Activated naive CD4-positive, alpha-beta T cell treated with anti-CD3 and anti-CD28 coated beads, Interleukin-2, amount 50 U/mL, for 16 hours (primary cell): ENCODE data around the gene TNS1.
"Not testable (repeated sequence)": the region's sequence is repeated elsewhere in the genome, so short reads cannot be mapped to it uniquely, and the experiment has no call there.

Experiments
- DNase-seq: peaks from one replicate; pipeline ENCODE4 v3.0.0-alpha.2; 2020

The TNS1 gene

DNA sequence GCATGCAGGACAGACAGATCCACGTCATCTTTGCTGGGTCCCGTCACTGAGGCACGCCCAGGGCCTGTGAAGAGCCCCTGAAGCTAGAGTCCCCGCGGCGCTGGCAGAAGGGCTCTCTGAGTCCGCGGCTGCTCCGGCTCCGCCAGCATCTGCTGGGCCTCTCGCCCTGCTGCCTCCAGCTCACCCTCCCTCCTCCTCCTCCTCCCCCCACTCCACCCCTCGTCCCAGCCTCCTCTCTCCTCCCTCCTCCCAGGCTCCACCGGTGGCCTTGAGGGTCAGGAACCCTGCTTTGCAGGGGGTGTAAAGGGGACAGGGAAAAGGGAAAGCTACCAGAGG, at the start of gene TNS1:
Gene TNS1, minus strand, starts transcription at position 151 of the 336 bp plus-strand sequence. Its CDS starts 123 bp downstream, at position 28.
- no peak for DNase-seq

DNA sequence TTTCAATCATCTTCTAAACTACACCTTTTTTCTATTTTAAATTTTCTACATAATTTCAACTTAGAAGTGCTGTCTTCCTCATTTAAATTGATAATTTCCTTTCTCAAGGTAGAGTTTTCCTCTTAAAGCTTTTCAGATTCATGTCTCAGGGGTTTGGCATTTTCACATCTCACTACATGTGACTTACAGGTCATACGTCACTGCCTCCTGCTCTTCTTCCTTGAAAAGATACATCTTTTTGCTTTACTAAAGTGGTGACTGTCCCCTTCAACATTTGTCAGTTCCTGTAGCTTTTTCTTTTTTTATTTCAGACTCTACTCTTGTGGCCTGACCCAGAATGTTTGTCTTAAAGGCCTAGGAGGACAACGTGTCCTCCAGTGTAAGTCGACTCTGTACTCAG, 49.1 kb upstream of the TNS1 start:
- no peak for DNase-seq

- no peak for DNase-seq
Measured at GRCh38 chr2:218047536-218048225, 44.9 kb upstream of the TNS1 start.

DNA sequence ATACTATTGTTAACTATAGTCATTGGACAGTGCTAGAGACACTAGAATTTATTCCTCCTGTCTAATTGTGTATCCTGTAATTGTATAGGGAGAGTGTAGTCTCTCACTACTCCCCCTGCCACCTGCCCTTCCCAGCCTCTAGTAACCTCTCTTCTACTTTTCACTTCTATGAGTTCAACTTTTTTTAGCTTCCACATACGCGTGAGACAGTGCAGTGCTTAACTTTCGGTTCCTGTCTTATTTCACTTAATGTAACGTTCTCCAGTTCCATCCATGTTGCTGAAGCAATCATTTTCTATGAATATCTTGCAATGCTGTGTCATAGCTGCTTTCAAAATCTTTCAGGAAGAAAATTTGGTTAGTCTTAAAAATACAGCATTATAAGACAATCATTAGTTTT, 43.4 kb upstream of the TNS1 start:
- no peak for DNase-seq

GRCh38 chr2:218044599-218044998, 41.8 kb upstream of the TNS1 start:
- not testable (repeated sequence) for DNase-seq

DNA sequence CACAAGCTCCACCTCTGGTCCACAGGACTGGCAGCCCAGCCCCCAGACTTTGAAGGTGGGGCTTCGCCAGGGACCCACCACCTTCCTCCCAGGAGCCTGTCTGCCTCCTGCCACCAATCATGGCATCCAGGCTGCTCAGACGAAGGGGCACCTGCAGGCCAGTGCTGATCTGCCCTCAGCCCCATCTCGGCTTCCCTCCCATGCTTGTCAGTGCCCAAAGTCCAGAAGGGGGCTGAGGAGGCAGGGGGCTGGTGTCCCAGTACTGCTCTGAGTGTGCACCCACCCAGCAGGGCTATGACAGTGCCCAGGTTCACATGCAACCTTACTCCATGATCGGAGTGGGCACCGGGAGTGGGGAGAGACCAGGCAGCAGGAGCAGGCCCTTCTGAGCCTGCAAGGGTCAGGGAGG, 40.9 kb upstream of the TNS1 start:
- DNase-seq = no peak

DNA sequence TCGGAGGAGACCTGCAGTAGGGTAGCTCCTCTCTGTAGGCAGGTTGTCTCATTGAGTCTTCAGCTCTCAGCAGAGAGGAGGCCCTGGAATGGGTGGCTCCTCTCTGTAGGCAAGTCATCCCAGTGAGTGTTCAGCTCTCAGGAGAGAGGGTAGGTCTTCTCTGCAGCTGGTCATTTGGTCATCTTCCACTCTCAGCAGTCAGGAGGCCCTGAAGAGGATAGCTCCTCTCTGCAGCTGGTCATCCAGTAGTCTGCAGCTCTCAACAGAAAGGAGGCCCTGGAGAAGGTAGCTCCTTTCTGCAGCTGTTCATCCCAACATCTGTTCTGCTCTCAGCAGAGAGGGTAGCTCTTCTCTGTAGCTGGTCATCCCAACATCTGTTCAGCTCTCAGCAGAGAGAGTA, 40.3 kb upstream of the TNS1 start:
- DNase-seq = no peak

GRCh38 chr2:218041302-218042168, 38.7 kb upstream of the TNS1 start:
- DNase-seq = no peak

DNA sequence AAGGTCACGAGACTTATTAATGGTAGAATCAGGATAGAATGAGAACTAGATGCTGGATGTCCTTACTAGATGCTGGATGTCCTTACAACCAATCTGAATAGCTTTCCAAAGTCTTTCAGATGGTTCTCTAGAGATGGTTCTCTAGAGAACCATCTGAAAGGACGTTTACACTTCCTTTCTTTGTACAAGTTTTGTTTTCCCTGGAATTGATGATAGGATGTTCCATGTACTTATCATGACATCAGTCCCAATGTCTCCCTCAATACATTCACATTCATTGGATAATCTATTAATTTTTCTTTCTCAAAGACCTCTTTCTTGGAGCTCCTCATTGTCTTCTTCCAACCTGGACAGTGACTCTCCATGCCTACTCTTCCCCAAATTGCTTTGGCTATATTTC, 38.1 kb upstream of the TNS1 start:
- DNase-seq = no peak

DNA sequence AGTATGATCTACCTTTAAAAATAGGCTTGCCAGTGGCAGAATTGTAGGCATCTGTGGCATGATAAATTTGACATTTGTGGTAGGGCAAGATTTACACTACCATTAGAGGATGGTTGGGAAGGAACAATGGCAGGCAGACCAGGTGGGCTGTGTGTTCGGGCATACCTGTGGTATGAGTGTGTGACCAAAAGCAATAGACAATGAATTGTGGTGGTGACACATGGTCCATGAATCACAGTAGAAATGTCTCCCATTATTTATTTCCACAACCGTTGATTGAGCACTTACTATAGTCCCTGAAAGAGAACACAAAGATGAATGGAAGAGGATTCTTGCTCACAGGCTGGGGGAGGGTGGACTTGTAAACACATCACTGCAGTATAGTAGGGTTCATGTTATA, 36.4 kb upstream of the TNS1 start:
- no peak for DNase-seq

- no peak for DNase-seq
Measured at GRCh38 chr2:218036371-218036770, 33.6 kb upstream of the TNS1 start.

- no peak for DNase-seq
Measured at GRCh38 chr2:218035463-218036100, 32.8 kb upstream of the TNS1 start.

DNA sequence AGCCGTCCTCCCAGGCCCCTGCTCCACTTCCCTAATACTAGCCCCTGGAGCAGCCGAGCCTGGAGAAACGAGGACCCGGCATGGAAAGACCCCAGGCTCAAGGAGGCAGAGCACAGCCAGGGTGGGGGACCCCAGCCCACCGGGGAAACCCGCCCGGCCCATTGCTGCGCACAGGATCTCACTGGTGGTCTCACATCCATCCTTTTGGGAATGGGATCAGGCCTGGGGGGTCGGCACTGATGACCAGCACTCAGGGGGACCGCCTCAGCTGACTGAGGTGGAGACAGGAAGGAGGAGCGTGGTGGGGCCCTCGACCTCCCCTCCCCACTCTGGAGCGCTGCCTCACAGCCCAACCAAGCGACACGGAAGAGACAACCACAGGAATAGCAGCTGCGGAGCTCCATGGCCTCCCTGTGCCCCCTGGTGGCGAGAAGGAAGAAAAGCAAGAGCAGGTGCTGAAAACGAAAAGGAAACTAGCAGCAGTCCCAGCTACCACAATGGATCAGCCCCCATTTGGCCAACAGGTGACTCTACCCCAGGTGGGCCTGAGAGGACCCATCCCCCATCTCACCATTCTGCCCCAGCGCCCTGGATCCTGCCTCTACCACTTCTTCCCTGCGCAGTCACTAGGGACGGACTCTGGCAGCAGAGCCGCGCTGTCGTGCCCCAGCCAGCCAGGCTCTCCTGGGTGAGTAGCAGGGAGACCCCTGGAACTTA, 31.9 kb upstream of the TNS1 start:
- DNase-seq = peak; percentile 63

DNA sequence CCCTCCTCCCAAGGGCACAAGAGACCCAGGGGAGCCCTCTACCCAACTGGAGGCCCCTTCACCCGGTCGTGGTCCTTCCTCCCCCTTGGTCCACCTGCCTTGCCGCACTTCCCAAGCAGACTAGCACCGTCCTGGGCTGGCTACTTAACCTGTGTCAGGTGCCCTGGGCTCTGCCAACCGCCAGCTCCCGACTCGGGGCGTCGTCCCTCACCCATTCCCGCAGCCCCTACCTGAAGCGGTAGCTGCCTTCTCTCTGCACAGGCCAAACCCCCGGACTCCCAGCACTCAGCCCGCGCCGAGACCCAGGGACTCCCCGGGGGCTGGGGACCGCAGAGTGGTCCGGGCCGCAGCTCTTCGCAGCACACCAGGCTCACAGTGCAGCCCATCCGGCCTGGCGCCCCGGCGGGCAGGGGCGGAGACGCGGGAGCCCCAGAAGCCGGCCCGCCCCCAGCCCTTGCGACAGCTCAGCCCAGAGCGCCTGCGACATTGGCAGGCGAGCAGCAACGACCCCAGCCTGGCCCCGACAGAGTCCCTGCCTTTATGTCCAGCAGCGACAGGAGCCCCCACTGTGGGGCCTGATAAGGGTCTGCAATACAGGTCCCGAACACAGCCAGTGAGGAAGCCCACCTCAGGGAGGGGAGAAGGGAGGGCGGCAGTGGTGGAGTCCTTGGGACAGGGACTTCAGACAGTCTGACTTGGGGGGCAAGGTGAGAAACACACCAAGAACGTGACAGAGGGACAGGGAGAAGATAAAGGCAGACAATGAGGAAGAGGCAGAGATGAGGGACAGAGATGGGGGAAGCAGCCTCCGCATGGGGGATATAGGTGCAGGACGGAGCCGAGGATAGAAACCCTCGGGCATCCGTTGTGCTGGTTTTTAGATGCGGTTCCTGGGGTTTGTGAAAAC, 31.0 kb upstream of the TNS1 start:
- DNase-seq = no peak

- DNase-seq = no peak
Measured at GRCh38 chr2:218033208-218033589, 30.4 kb upstream of the TNS1 start.

- DNase-seq = no peak
Measured at GRCh38 chr2:218032336-218033171, 29.8 kb upstream of the TNS1 start.

DNA sequence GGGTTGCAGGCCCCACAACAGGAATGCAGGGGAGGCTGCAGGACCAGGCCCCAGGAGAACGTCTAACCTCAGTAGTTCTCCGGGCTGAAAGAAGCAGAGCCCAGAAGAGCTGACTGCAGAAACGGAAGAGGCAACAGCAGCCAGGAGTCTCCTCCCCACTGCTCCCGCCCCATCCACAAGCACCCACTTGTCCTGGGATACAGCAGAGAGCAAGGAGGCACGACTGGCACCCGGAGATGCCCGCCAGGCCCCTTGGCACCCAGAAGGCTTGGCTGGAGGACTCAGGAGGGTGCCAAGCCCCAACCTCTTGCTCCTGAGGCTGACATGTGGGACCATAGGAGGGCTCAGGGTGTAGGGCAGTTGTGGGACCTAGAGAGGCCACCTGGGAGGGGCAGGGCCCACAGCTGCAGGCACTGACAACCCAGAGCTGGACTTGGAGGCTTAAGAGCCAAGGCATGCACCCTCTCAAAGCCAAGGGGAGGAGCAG, 29.0 kb upstream of the TNS1 start:
- no peak for DNase-seq

DNA sequence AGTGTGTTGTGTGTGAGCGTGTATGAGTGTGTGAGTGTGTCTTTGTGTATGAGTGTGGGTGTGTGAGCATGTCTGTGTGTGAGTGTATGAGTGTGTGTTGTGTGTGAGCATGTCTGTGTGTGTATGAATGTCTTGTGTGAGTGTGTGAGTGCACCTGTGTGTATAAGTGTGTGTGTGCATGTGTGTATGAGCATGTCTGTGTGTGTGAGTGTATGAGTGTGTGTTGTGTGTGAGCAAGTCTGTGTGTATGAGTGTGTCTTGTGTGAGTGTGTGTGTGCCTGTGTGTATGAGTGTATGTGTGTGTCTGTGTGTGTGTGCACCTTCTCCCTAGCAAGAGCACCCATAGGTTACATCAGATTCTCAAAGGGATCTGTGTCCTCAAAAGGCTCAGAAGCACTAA, 28.5 kb upstream of the TNS1 start:
- no peak for DNase-seq

DNA sequence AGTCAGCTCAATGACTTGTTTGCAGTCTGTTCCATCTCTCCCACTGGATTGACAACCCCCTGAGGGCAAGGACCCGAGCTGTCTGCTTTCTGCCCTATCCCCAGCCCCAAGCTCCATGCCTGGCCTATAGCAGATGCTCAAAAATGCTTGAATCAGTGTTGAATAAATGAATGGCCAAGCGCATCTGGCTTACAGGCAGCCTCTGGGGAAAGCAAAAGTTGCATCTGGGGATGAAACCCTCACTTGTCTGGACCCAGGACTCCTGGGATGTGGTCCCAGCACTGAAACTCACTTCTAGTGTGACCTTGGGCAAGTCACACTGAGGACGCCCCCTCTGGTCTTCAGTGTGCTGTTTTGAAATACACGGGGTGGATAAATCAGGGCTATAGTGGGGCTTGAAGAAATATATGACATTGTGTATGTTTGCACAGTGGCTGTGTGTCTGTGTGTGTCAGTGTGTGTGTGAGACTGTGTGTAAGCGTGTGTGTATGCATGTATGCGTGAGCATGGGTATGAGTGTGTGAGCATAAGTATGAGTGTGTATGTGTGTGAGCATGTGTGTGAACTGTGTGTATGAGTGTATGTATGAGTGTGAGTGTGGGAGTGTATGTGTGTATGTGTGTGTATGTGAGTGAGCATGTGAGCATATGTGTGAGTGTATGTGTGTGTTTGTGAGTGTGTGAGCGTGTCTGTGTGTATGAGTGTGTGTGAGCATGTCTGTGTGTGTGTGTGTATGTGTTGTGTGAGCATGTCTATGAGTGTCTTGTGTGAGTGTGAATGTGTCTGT, 27.8 kb upstream of the TNS1 start:
- no peak for DNase-seq
